Bone marrow (tissue), 2 donors: ENCODE results near the gene PEX10.

ENCODE experiments used
- DNase-seq, 2 donors: peaks; one replicate each; lab custom pipeline; 2025; lab: John Stamatoyannopoulos, UW

Gene PEX10

DNA sequence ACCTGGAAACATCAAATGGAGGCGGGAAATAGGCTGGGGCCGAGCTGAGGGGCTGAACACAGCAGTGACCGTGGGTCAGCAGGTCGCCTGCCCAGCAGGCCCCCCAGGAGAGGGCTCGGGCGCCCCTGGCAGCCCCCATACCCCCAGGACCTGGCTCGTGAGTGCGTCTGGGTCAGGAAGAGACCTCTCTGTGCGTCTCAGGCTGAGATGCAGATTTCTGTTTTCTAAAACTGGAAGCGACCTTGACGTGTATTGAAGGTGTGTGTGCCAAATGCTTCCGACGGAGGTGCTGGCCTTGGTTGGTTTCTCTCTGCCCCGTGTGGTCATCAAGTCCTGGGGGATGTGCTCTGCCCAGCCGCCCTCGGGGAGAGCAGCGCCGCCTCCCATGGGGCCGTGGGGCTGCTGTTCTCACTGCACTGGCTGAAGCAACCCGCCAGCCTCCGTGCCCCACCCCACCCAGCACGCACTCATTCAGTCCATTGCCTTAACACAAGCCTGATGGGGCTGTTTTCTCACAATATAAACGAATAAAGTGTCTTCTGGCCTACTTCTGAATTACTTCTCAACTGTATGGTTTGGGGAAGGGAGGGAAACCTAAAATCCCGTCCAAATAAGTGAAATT is 7.4 kb downstream of the PEX10 start:
- no peak for DNase-seq

DNA sequence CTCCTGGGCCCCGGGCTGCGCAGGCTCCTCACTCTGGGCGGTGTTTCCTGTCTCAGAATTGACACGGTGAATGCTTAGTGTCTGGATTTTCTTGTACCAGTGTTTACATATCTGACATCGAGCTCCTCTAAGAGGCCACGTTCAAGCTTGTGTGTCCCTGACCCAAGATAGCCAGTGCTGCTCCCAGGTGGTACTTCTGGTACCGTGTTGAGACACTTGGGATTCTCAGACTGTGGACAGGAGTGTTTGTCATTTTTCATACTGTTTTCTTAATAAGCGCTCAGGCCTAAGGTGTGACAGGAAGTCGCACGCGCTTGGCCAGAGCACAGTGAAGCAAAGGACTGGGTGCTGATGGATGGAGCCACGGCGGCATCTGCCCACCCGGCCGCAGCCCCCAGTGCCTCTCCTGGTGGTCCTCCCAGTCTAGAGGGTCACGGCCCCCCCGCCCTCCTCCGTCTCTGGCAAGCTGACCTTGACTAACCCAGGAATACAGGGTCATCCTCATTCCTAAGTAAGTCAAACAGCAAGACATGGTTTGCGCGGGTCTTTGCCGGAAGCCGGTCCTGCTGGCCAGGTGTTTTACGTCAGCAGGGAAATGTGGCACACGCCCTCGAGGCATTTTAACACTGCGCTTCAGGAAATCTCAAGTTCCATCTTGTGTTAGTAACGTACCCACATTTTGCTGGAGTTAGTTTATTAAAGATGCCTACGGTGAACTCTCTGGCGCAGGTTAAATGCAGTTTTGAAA is 8.0 kb downstream of the PEX10 start:
- no peak for DNase-seq

DNA sequence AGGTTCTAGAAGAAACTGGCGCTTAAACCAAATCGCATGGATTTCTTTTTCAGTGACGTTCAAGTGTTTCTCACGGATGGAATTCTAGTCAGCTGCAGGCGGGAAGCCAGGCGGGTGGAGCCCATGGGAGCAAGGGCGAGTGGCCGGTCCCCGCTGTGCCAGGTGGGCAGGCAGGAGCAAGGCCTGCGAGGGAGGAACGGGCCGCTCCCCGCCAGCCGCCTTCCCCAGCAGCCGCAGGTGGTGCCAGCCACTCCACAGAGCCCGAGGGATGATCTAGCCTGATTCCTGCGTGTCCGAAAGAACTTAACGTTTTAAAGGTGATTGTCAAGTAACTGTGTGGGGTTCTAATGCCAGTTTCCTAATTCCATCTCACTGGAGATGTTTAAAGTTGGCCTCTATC is 9.1 kb downstream of the PEX10 start:
- DNase-seq: no peak

DNA sequence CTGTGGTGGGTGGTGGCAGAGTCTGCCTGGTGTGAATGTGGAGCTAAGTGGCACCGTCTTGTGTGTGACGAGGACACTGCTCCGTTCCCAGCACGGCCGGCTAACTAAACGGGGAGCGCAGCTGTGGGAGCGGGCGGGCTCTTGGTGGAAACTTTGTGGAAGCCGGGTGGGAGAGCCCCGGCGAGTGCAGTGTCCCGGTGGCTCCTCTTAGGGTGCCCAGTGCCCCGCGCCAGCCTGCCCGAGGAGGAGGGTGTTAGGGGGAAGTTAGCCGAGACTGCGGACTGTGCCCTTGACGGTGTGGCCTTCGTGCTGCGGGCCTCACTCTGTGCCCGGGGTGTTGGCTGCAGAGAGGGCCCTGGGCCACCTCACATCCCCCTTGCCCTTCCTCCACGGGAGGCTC is 9.9 kb downstream of the PEX10 start:
- DNase-seq: no peak

DNA sequence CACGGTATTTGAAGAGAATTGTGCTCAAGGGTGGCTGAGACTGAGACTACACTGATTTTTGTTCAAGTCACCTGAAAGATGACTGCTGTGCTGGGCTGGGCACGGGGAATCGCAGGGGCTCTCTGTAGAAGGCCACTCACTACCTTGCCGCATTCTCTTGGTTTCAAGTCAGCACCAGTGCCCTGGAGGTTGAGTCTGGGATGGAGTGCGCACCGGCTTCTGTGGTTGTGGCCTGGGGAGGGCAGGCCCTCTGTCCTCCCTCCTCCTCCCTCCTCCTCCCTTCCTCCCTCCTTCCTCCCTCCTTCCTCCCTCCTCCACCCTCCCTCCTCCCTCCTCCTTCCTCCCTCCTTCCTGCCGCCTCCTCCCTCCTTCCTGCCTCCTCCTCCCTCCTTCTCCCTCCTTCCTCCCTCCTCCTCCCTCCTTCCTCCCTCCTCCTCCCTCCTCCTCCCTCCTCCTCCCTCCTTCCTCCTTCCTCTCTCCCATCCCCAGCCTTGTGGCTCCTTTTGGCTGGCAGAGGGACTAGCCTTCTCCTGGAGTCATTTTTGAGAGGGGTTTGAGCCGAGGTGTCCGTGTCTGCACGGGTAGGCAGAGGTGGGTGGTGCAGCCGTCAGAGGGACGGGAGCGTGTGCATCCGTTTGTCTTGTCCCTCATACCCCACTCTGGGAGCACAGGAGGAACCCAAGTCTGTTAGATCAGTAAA is 11.3 kb downstream of the PEX10 start:
- no peak for DNase-seq

DNA sequence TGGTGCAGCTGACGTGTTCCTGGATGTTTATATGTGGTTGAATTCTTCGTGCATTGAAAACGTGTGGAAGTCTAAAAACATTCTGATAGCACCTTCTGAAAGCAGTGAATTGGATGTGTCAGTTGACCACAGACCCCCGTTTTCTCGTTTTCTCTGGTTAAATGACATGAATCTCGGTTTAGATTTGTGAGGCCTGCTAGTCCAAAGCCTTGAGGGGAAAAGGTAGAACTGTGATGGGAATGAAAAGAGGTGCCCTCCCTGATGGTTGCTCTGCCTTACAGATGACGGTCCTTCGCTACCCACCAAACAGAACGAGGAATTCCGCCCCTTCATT is 11.8 kb downstream of the PEX10 start:
- DNase-seq: no peak

DNA sequence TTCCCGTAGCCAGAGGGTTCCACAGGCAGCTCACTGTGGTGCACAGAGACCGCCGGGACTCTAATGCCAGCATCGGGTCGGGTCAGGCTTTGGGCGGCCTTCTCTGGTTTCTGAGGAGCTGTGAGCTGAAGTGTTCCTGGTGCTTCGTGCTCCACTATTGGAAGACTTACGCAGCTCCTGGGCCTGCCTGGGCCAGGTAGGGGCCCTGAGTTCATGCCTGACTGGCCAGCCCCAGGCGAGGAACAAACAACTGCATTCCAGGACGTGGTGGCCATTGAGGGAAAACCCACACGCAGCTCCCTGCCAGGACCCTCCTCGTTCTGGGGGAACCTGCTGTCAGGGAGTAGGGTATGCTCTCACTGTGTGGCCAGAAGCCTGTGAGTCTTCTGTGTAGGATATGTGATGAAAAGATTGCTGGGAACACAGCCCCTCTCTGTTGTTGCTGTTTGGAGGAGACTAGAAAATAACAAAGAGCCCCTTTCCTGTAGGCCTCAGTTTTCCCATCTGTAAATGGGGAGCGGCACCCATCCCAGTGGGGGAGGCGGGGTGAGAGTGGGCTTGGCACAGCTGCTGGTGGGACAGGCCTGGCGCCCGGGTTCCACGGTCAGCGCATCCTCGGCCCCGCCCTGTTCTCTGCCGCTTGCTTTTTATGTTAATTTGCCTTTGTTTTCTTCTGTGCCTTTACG is 12.3 kb downstream of the PEX10 start:
- DNase-seq: no peak

DNA sequence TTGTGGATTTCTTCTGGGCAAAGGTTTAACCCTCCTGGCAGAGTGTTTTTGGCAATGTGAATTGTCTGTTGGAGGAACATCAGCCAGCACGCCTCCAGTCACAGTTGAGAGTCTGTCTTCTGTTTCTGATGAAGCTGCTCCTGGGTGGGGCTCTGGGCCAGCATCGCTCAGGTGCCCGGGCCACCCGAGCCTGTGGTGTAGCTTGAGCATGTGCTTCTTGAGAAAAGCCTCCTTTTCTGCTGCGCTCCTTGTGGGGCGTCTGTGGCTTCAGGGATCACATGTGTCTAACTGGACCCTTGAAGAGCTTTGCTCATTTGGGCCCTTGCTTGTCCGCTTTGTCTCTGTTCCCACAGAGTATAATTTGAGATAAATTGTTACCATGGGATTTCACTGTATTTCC is 13.5 kb downstream of the PEX10 start:
- DNase-seq: no peak

DNA sequence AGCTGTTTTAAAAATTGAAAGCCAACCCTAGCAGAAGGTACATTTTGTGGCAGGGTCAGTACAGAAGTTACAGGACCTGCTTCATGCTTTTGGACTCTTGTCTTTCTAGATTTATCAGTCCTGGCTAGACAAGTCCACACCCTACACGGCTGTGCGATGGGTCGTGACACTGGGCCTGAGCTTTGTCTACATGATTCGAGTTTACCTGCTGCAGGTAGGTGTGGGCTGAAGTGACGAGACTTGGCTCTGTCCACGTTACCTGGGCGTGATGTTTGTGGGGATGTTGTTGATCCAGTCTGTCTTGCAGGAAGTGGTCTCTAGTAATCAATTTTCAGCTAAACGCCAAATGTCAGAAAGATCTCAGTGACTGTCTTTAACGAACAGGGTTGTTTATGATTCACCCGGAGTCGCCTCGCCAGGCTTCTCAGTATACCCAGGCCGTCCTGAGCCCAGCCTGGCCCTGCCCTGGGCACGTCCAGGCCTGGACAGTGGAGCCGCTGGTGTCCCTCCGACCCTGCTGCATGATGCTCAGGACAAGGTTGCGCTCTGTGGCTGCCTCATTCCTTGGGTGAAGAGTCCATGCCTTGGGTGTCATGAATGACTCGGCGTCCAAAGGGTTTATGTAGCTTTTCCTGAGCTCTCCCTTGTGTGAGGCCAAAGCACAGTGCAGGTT is 15.2 kb downstream of the PEX10 start:
- DNase-seq: no peak

DNA sequence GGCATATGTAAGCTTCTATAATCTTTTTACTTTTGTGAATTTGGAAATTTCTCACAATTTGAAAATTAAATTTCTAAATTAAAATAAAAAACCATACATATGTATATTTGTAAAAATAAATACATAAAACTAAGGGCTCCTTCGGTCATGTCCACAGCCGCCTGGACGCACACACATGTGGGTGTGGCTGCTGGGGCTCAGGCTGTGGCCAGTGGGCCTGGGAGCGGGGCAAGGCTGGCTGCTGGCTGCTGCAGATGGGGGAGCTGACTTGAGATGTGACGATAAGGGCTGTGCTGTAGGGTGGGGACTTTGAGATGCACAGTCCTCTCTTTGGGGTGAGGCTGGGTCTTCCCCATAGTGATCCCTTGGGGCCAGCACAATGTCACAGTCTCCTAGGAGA is 15.9 kb downstream of the PEX10 start:
- DNase-seq: no peak

DNA sequence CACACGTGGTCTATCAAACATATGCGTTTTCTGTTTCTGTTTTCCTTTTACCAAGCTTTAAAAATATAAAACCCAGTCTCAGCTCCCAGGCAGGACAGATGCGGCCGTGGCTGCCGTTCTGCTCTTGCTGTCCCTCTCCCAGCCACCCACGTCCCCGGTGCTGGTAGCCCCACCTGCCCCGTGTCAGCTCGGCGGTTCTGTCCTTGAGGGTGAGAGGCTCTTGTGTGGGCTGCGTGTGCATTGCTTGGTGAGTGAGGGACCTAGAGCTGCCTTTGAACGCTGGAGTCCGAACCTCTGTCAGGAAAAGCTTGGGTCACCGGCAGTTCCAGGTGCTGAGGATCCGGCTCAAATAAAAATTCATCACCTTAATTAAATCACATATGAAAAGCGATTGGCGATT is 16.3 kb downstream of the PEX10 start:
- no peak for DNase-seq

DNA sequence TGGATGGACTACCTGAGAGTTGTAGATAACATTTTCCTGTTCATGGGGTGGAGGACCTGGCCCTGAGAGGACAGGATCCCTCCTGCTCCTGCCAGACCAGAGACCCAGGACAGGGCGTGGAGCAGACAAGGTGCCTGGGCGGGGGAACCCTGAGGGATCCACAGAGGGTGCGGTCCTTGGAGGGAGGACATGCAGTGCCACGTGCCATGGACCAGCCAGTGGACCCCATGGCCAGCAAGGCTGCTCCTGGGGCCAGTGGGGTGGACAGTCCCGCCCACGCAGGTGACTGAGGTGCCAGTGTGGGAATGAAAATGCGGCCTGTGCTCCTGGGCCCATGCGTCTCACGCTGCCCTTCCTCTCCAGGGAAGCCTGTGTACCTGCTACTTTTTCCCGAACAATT is 17.1 kb downstream of the PEX10 start:
- no peak for DNase-seq

DNA sequence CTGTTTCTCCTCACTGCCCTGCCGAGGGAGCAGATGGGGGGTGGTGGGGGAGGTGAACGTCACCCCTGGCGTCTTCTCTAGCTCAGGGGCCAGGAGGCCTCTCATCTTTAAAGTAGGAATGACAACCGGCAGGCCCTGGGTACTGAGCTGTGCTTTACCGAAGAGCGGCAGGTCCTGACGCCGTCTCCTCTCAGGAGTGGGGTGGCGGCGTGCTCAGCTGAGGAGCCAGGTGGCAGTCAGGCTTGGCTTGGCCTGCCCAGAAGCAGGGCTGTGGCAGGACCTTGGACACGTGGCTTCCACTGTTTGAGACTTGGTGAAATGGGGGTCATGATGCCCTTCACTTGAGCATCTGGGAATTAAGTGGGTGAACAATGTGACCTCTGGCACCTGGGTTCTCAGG is 17.6 kb downstream of the PEX10 start:
- no peak for DNase-seq

DNA sequence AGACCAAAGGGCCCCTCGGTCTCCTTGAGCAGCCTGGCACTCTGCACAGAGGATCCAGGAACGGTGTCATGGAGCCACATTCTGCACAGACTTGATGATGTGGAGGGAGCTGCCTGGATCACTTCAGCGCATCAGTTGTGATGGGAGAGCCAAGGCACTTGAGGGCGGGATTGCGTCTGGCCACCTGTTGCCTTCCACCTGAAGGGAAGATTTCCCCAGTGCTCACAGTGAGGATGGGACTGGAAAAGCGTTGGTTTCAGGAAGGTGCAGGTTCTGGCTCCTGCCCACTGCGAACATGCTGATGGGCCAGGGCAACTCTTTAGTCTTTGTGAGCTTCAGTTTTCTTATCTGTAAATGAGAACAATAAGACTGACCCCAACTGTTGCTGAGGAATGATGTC is 18.1 kb downstream of the PEX10 start:
- DNase-seq: no peak

DNA sequence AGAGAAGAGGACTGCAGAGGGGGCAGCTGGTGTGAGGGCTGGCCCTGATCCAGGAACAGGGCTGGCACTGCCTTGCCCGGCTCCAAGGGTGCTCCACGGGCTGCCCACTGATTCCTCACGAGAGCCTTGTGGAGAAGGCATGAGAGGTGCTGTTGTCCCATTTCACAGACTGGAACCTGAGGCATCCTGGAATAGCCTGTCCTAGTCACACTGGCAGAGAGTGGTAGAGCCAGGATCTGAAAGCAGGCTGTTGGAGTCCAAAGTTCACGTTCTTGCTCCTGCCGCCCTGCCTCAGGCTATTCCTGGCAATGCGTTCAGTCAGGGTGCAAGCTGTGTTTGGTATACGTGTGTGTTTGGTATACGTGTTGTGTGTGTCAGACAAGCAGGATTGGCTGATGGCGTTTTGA is 18.9 kb downstream of the PEX10 start:
- DNase-seq: no peak

DNA sequence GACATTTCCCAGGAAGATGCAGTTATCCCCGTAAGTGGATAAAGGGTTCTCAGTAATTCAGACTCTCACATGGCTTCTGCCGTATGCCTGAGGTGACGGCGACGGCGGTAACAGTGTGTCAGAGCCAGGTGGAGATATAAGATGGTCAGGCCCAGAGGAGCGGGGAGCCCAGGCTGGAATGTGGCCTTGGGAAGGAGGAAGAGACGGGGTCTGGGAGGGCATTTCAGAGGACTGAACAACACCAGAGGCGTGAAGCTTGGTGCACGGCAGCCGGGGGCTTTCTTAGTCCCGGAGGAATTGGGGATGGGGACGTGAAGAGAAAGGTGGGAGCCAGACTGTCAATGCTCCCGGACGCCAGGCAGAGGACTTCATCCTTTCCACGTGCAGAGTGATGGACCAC is 19.7 kb downstream of the PEX10 start:
- DNase-seq: no peak

DNA sequence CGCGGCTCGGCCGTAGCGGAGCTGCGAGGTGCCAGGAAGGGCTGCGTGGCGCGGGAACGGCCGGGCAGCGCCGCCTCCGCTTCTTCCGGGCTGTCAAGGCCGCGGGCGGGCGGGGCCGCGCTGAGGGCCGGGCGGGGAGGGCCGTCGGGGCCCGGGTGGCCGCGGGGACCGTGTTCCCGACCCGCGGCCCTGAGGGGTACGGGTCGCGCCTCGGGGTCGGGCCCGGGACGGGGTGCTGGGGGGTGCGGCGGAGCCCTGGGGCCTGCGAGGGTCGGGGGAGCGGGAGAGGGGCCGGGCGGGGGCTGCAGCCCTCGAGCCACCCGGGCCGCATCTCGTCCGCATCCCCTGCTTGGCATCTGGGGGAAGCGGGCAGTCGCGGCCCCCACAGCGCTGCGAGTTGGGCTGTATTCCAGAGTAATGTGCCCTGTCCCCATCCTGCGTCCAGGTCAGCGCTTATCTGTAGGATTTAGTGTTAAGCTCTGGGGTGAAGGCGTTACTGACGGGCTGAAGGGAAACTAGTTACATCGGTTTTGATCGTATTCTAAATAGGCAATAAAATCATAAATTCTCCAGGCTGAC is 20.3 kb downstream of the PEX10 start:
- no peak for DNase-seq

DNA sequence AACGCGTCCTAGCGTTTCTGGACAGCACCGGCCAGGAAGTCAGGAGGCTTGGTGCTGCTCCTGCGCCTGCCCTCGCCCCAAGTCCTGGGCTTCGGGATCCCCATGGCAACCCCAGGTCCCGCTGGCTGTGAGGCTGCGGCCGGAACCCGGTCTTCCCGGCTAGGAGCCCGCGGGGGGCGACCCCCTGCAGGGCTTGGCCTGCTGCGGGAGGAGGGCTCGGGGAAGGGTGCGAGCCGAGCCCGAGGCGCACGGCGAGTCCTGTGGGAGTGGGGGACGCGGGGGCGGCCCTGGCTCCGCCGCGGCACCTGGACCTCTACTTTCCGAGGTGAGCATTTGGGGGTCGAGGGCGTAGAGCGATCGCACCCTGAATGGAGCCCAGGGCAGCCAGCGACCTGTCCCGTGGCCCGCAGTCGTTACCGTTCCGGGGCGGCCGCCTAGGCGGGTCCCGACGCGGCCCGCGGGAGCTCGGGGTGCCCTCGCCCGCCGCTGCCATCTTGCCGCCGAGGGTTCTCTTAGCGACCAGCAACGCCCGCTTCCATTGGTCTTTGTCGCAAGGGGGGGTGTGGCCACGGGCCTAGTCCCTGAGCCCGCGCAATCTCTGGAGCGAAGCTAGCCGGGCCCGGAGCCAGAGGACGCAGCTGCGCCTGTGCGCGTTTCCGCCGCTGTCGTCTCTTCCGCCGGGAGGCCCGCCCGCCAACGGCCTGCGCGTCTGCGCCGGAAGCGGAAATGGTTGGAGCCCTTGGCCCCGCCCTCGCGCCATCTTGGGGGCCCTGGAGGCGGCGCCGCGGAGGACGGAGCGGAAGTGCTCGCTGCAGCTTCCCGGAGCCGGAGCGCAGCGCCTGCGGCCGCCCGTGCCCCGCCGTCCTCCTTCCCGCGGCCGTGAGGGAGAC is 21.1 kb downstream of the PEX10 start, which contains the start of the genes MORN1 and RER1:
Gene MORN1, minus strand, starts transcription at position 514 of the 890 bp plus-strand sequence. Its CDS starts 21 bp downstream, at position 493.
Gene RER1, plus strand, starts transcription at position 801 of the 890 bp plus-strand sequence. CDS start 3,950 bp downstream, outside the sequence.
- DNase-seq: peak; percentile 82 to 95

DNA sequence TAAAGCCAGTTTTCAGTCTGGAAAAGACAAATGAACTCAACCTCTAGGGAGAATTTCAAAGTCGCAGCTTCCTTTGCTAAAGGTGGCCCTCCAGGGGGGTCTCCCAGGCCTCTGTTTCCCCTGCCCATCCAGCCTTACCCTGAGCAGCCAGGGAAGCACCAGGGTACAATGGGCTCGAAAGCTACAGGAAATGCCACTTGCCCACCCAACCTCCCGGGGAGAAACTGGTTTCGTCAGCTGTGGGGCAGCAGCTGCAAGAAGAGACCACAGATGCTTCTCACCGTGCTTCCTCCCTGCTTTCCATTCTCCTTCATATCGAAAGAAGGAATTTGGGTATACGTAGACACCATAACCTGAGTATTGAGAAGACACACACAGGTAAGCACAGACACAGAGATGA is 22.7 kb downstream of the PEX10 start:
- no peak for DNase-seq

DNA sequence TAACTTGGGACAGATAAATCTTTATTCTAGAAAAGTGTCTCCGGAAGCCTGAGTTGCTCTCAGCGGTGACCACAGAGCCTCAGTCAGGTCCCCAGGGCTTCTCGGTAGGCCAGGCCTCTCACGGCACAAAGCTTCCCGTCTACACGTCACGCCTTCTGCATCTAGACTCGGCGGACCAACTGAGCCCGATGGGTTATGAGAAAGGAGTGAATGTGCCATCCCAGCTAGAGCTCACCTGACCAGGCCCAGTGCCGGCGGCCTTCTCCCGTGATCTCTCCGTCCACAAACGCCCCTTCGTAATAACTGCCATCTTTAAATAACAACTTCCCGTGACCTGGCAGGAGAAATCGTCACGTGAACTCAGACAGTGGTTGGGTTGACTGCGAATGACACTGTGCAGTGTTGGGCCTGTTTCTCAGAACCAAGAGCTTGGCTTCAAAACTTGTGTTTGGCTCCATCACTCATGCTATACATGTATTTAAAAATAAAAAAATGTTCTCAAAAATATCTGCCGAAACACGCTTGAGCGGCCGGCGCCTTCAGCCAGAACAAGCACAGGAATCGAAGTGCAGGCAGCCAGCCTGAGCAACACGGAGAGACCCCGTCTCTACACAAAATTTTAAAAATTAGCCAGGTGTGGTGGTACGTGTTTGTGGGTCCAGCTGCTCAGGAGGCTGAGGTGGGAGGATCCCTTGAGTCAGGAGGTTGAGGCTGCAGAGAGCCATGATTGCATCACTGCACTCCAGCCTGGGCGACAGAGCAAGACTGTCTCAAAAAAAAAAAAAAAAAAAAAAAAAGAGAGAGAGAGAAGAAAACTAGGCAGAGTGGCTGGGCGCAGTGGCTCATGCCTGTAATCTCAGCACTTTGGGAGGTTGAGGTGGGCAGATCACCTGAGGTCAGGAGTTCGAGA is 24.1 kb downstream of the PEX10 start:
- DNase-seq: no peak
